Measurements from ENCODE around the gene KAZN.

DNA sequence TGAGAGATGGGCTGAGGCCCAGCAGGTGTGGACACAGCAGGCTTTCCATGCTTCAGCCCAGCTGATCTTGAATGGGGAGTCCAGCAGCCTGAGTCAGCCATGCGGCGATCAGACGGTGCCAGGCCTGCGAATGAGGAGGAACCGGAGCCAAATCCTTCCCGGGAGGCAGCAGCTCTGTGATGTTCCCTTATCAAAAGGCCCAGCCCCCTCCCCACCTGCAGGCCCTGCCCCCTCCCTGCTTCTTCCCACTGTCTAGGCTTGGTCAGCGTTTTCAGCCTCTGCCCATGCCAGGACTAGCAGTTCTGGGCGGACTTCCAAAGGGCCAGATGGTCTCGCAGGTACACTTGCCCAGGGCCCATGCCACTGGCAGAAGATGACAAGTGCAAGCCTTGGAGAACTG, 253.8 kb downstream of the KAZN start:
- TF ChIP-seq RAD21 (conservative IDR thresholded peaks at IDR 0.05 in 1 of 2, IDR thresholded peaks at IDR 0.05 in 1 of 2) (no peak), POLR2A (IDR thresholded peaks at IDR 0.05; ENCODE audit: low read length) (no peak), RNF2 (IDR thresholded peaks at IDR 0.05; ENCODE audit: borderline replicate concordance, low read depth) (no peak), CEBPB (IDR thresholded peaks at IDR 0.05) (no peak)
- TF ChIP-seq, protein P1, sequence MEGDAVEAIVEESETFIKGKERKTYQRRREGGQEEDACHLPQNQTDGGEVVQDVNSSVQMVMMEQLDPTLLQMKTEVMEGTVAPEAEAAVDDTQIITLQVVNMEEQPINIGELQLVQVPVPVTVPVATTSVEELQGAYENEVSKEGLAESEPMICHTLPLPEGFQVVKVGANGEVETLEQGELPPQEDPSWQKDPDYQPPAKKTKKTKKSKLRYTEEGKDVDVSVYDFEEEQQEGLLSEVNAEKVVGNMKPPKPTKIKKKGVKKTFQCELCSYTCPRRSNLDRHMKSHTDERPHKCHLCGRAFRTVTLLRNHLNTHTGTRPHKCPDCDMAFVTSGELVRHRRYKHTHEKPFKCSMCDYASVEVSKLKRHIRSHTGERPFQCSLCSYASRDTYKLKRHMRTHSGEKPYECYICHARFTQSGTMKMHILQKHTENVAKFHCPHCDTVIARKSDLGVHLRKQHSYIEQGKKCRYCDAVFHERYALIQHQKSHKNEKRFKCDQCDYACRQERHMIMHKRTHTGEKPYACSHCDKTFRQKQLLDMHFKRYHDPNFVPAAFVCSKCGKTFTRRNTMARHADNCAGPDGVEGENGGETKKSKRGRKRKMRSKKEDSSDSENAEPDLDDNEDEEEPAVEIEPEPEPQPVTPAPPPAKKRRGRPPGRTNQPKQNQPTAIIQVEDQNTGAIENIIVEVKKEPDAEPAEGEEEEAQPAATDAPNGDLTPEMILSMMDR (IDR thresholded peaks at IDR 0.05): no peak
- TF ChIP-seq, protein P2, sequence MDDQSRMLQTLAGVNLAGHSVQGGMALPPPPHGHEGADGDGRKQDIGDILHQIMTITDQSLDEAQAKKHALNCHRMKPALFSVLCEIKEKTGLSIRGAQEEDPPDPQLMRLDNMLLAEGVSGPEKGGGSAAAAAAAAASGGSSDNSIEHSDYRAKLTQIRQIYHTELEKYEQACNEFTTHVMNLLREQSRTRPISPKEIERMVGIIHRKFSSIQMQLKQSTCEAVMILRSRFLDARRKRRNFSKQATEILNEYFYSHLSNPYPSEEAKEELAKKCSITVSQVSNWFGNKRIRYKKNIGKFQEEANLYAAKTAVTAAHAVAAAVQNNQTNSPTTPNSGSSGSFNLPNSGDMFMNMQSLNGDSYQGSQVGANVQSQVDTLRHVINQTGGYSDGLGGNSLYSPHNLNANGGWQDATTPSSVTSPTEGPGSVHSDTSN (IDR thresholded peaks at IDR 0.05): no peak

Data from A549 (cell line).